Adipose tissue (tissue), 3 donors: ENCODE results near the gene DNM3. TPM values are rescaled to one million over a fixed set of nuclear protein-coding genes. Genes with fewer than 3 reads are reported as not detected.

ENCODE experiments used
- H3K27ac ChIP-seq: one replicate; pipeline ENCODE4 v1.5.1; 2013; ENCODE audit warnings: low read depth, low read length
- WGBS, 3 donors: extraction: QIAGEN DNeasy Blood & Tissue Kit; methylation state at CpG; one replicate each; pipeline ENCODE4 v1.1.7; 2013; 5-methylcytosine and 5-hydroxymethylcytosine counted together
- polyA plus RNA-seq, 3 donors: library from polyadenylated mRNA; stranded (reverse); fragments of 200-250 nt; gene quantifications; one replicate each; pipeline ENCODE4 v1.2.3, GENCODE V29; 2013
- donor health status: healthy with polysubstance abuse.
- donor health status: Bipolar disorder and iron deficiency.
- donor health status: healthy.

Gene DNM3
- polyA plus RNA-seq, 3 donors = 0.37 to 3.0 (median 2.1) TPM

- H3K27ac ChIP-seq = no peak overlapping the region
Measured at GRCh38 chr1:171811672-171812071, 29.6 kb upstream of the DNM3 start.

GRCh38 chr1:171814692-171815091 lies 26.6 kb upstream of the DNM3 start:
- H3K27ac ChIP-seq = no peak overlapping the region
- 47 to 66% (median 50%) methylated on average over 2 of the region's 2 CpGs for WGBS, 3 donors

GRCh38 chr1:171816300-171816901 lies 24.9 kb upstream of the DNM3 start:
- no peak overlapping the region for H3K27ac ChIP-seq
- WGBS, 3 donors = 64 to 95% (median 90%) methylated on average over 3 of the region's 3 CpGs

GRCh38 chr1:171817511-171818265 lies 23.6 kb upstream of the DNM3 start:
- 28 to 40% (median 36%) methylated on average over 3 of the region's 3 CpGs for WGBS, 3 donors
- no peak overlapping the region for H3K27ac ChIP-seq

- H3K27ac ChIP-seq = no peak overlapping the region
- WGBS, 3 donors = 53 to 61% (median 59%) methylated on average over 2 of the region's 2 CpGs
Measured at GRCh38 chr1:171819946-171820345, 21.4 kb upstream of the DNM3 start.

GRCh38 chr1:171826973-171827372 lies 14.3 kb upstream of the DNM3 start:
- H3K27ac ChIP-seq = no peak overlapping the region
- WGBS, 3 donors = 47 to 93% (median 89%) methylated on average over 1 of the region's 1 CpG

- WGBS, 3 donors = 90 to 93% (median 91%) methylated on average over 11 of the region's 11 CpGs
Measured at GRCh38 chr1:171828794-171829193, 12.5 kb upstream of the DNM3 start.

GRCh38 chr1:171833091-171833825 lies 8.0 kb upstream of the DNM3 start:
- H3K27ac ChIP-seq = no peak overlapping the region
- 59 to 88% (median 85%) methylated on average over 4 of the region's 4 CpGs for WGBS, 3 donors

More at GRCh38 chr1:171828794-171829193, 12.5 kb upstream of the DNM3 start:
- H3K27ac ChIP-seq = no peak overlapping the region

- 89 to 95% (median 93%) methylated on average over 2 of the region's 2 CpGs for WGBS, 3 donors
Measured at GRCh38 chr1:171834821-171835220, 6.5 kb upstream of the DNM3 start.

GRCh38 chr1:171835891-171836290 lies 5.4 kb upstream of the DNM3 start:
- H3K27ac ChIP-seq = no peak overlapping the region

More at GRCh38 chr1:171834821-171835220, 6.5 kb upstream of the DNM3 start:
- H3K27ac ChIP-seq = no peak overlapping the region

- 1 to 3% (median 1%) methylated on average over 35 to 40 of the region's 40 CpGs for WGBS, 3 donors
- H3K27ac ChIP-seq = peak overlapping the region; percentile 9
Measured at GRCh38 chr1:171841931-171842761, 848 bp downstream of the DNM3 start.

- 89 to 95% (median 92%) methylated on average over 2 of the region's 2 CpGs for WGBS, 3 donors
- H3K27ac ChIP-seq = no peak overlapping the region
Measured at GRCh38 chr1:171844381-171844780, 3.1 kb downstream of the DNM3 start.

- no peak overlapping the region for H3K27ac ChIP-seq
Measured at GRCh38 chr1:171845998-171846397, 4.7 kb downstream of the DNM3 start.

- 70 to 73% (median 71%) methylated on average over 5 of the region's 5 CpGs for WGBS, 3 donors
- H3K27ac ChIP-seq = no peak overlapping the region
Measured at GRCh38 chr1:171849245-171849898, 8.1 kb downstream of the DNM3 start.

GRCh38 chr1:171850651-171851350 lies 9.5 kb downstream of the DNM3 start:
- no peak overlapping the region for H3K27ac ChIP-seq
- 25 to 80% (median 65%) methylated on average over 5 of the region's 5 CpGs for WGBS, 3 donors

GRCh38 chr1:171852272-171852671 lies 11.0 kb downstream of the DNM3 start:
- H3K27ac ChIP-seq = no peak overlapping the region

- H3K27ac ChIP-seq = no peak overlapping the region
- WGBS, 3 donors = 85 to 100% (median 96%) methylated on average over 1 of the region's 1 CpG
Measured at GRCh38 chr1:171855381-171855780, 14.1 kb downstream of the DNM3 start.

GRCh38 chr1:171858696-171859095 lies 17.4 kb downstream of the DNM3 start:
- 56 to 69% (median 63%) methylated on average over 3 of the region's 3 CpGs for WGBS, 3 donors
- no peak overlapping the region for H3K27ac ChIP-seq
